ENCODE results near the gene FBXO36. TPM values are rescaled to one million over a fixed set of nuclear protein-coding genes. Genes with fewer than 3 reads are reported as not detected.
A peak's percentile ranks its signal among the peaks of the same experiment; 100 is the strongest.
"Not testable (repeated sequence)": the region's sequence is repeated elsewhere in the genome, so short reads cannot be mapped to it uniquely, and the experiment has no call there.

FBXO36 gene
- total RNA-seq, 2 experiments from 2014 or later = 0.82 to 1.1 TPM

GRCh38 chr2:229921101-229921891 is 1.0 kb upstream of the FBXO36 start:
- Mint-ChIP-seq H3K27ac (peak overlapping the region; percentile 98), H3K27me3 (no peaks in the 10 kb centered on the region), H3K36me3 (ENCODE audit: low read depth) (peaks cover 37% of the 10 kb centered on the region), H3K4me3 (peak overlapping the region; percentile 99), H3K9me3 (no peaks in the 10 kb centered on the region), H3K4me1 (peaks cover 51% of the 10 kb centered on the region)
- POLR2A ChIA-PET = interaction anchor here (0.6 kb wide), 1 partner anchor 151 kb away, joined by 3 read pairs; no protein-coding TSS in a partner anchor
- CTCF ChIA-PET = interaction anchor here (0.6 to 1.1 kb wide), 4 partner anchors 10 to 695 kb away, joined by 3 to 7 read pairs (median 3); no protein-coding TSS in a partner anchor
- DNase-seq = peak; percentile 68

GRCh38 chr2:229921892-229922448 is 333 bp upstream of the FBXO36 start, which contains the start of gene TRIP12:
Gene TRIP12 (minus strand): TSS chr2:229922009. CDS start chr2:229880079, 41,930 bp downstream.
- Mint-ChIP-seq H3K36me3 (ENCODE audit: low read depth) (peaks cover 32% of the 10 kb centered on the region), H3K27ac (peak within 1 kb of the TSS; percentile 98), H3K27me3 (no peaks in the 10 kb centered on the region), H3K4me3 (peak within 1 kb of the TSS; percentile 99), H3K4me1 (peaks cover 48% of the 10 kb centered on the region), H3K9me3 (no peaks in the 10 kb centered on the region)
- ChIA-PET CTCF (interaction anchor here (0.7 to 1.1 kb wide), 4 partner anchors 11 to 247 kb away, joined by 3 to 7 read pairs (median 3); no protein-coding TSS in a partner anchor), POLR2A (interaction anchor here (0.6 kb wide), 1 partner anchor 152 kb away, joined by 3 read pairs; no protein-coding TSS in a partner anchor)
- DNase-seq = peak; percentile 91

- CTCF ChIA-PET, POLR2A ChIA-PET, H3K27ac Mint-ChIP-seq, DNase-seq, H3K27me3 Mint-ChIP-seq, H3K9me3 Mint-ChIP-seq, H3K4me3 Mint-ChIP-seq: not testable (repeated sequence)
- Mint-ChIP-seq H3K36me3 (ENCODE audit: low read depth) (peaks cover 17% of the 10 kb centered on the region), H3K4me1 (peaks cover 39% of the 10 kb centered on the region)
Measured at GRCh38 chr2:229924541-229924940, 2.2 kb downstream of the FBXO36 start.

GRCh38 chr2:229925201-229925600 is 2.9 kb downstream of the FBXO36 start:
- Mint-ChIP-seq H3K9me3 (no peaks in the 10 kb centered on the region), H3K4me1 (peaks cover 33% of the 10 kb centered on the region), H3K4me3 (peak overlapping the region; percentile 7), H3K27ac (peak overlapping the region; percentile 25), H3K36me3 (ENCODE audit: low read depth) (peaks cover 11% of the 10 kb centered on the region), H3K27me3 (no peaks in the 10 kb centered on the region)
- no peak for DNase-seq
- CTCF ChIA-PET = no interaction called here
- POLR2A ChIA-PET = no interaction called here

GRCh38 chr2:229927817-229928321 is 5.6 kb downstream of the FBXO36 start:
- Mint-ChIP-seq H3K4me1 (peaks cover 24% of the 10 kb centered on the region), H3K4me3 (no peak overlapping the region), H3K36me3 (ENCODE audit: low read depth) (no peaks in the 10 kb centered on the region), H3K9me3 (no peaks in the 10 kb centered on the region), H3K27me3 (no peaks in the 10 kb centered on the region), H3K27ac (no peak overlapping the region)
- ChIA-PET POLR2A (no interaction called here), CTCF (interaction anchor here (0.6 to 1.3 kb wide), 3 partner anchors 10 to 109 kb away, joined by 3 read pairs; no protein-coding TSS in a partner anchor)
- DNase-seq = no peak

- POLR2A ChIA-PET = no interaction called here
- no peaks in the 10 kb centered on the region for H3K36me3 Mint-ChIP-seq (ENCODE audit: low read depth)
Measured at GRCh38 chr2:229930656-229931055, 8.4 kb downstream of the FBXO36 start.

GRCh38 chr2:229931241-229931640 is 8.9 kb downstream of the FBXO36 start:
- POLR2A ChIA-PET = no interaction called here

More at GRCh38 chr2:229930656-229931055, 8.4 kb downstream of the FBXO36 start:
- no peaks in the 10 kb centered on the region for H3K27me3 Mint-ChIP-seq
- H3K4me3 Mint-ChIP-seq = no peak overlapping the region
- H3K4me1 Mint-ChIP-seq = peaks cover 10% of the 10 kb centered on the region
- CTCF ChIA-PET = no interaction called here
- H3K9me3 Mint-ChIP-seq = peaks cover 3% of the 10 kb centered on the region
- DNase-seq = no peak
- H3K27ac Mint-ChIP-seq = no peak overlapping the region

GRCh38 chr2:229937537-229937936 is 15.2 kb downstream of the FBXO36 start:
- Mint-ChIP-seq H3K27me3 (no peaks in the 10 kb centered on the region), H3K9me3 (peaks cover 5% of the 10 kb centered on the region), H3K27ac (no peak overlapping the region), H3K4me1 (peaks cover 5% of the 10 kb centered on the region), H3K36me3 (ENCODE audit: low read depth) (no peaks in the 10 kb centered on the region), H3K4me3 (no peak overlapping the region)
- CTCF ChIA-PET = interaction anchor here (1.0 kb wide), 1 partner anchor 9 kb away, joined by 3 read pairs; no protein-coding TSS in a partner anchor
- POLR2A ChIA-PET = no interaction called here
- no peak for DNase-seq

More at GRCh38 chr2:229931241-229931640, 8.9 kb downstream of the FBXO36 start:
- no peak overlapping the region for H3K27ac Mint-ChIP-seq
- peaks cover 9% of the 10 kb centered on the region for H3K4me1 Mint-ChIP-seq
- H3K9me3 Mint-ChIP-seq = peaks cover 3% of the 10 kb centered on the region
- no peaks in the 10 kb centered on the region for H3K27me3 Mint-ChIP-seq
- H3K36me3 Mint-ChIP-seq (ENCODE audit: low read depth) = no peaks in the 10 kb centered on the region
- no peak for DNase-seq
- CTCF ChIA-PET = interaction anchor here (0.7 kb wide), 1 partner anchor 94 kb away, joined by 3 read pairs; no protein-coding TSS in a partner anchor
- no peak overlapping the region for H3K4me3 Mint-ChIP-seq

- Mint-ChIP-seq H3K9me3 (peaks cover 2% of the 10 kb centered on the region), H3K27ac (no peak overlapping the region), H3K4me1 (peaks cover 9% of the 10 kb centered on the region), H3K27me3 (no peaks in the 10 kb centered on the region), H3K36me3 (ENCODE audit: low read depth) (no peaks in the 10 kb centered on the region), H3K4me3 (no peak overlapping the region)
- DNase-seq = no peak
- CTCF ChIA-PET = no interaction called here
- POLR2A ChIA-PET = no interaction called here
Measured at GRCh38 chr2:229942671-229943070, 20.4 kb downstream of the FBXO36 start.

- Mint-ChIP-seq H3K9me3 (no peaks in the 10 kb centered on the region), H3K4me3 (no peak overlapping the region), H3K27ac (no peak overlapping the region)
Measured at GRCh38 chr2:229943171-229943570, 20.9 kb downstream of the FBXO36 start.

GRCh38 chr2:229943770-229944449 is 21.6 kb downstream of the FBXO36 start:
- ChIA-PET POLR2A (no interaction called here), CTCF (interaction anchor here (0.9 kb wide), 1 partner anchor 10 kb away, joined by 3 read pairs; no protein-coding TSS in a partner anchor)
- Mint-ChIP-seq H3K27me3 (no peaks in the 10 kb centered on the region), H3K4me3 (no peak overlapping the region), H3K27ac (no peak overlapping the region), H3K36me3 (ENCODE audit: low read depth) (no peaks in the 10 kb centered on the region), H3K9me3 (no peaks in the 10 kb centered on the region), H3K4me1 (peaks cover 9% of the 10 kb centered on the region)
- no peak for DNase-seq

More at GRCh38 chr2:229943171-229943570, 20.9 kb downstream of the FBXO36 start:
- Mint-ChIP-seq H3K36me3 (ENCODE audit: low read depth) (no peaks in the 10 kb centered on the region), H3K4me1 (peaks cover 9% of the 10 kb centered on the region), H3K27me3 (no peaks in the 10 kb centered on the region)
- CTCF ChIA-PET = no interaction called here
- DNase-seq = no peak
- POLR2A ChIA-PET = no interaction called here

- Mint-ChIP-seq H3K36me3 (ENCODE audit: low read depth) (no peaks in the 10 kb centered on the region), H3K9me3 (no peaks in the 10 kb centered on the region), H3K4me1 (peaks cover 9% of the 10 kb centered on the region), H3K27ac (no peak overlapping the region), H3K27me3 (no peaks in the 10 kb centered on the region), H3K4me3 (no peak overlapping the region)
- ChIA-PET POLR2A (no interaction called here), CTCF (no interaction called here)
- DNase-seq = no peak
Measured at GRCh38 chr2:229945975-229946374, 23.7 kb downstream of the FBXO36 start.
